ENCODE data around the gene ARFGEF3.

GRCh38 chr6:138290423-138290962 lies 128.8 kb downstream of the ARFGEF3 start:
- TF ChIP-seq POLR2A (IDR thresholded peaks at IDR 0.05) = no peak
- no peak for TF ChIP-seq CTCF (IDR thresholded peaks at IDR 0.05)
- no peak for TF ChIP-seq POLR2AphosphoS5 (IDR thresholded peaks at IDR 0.05)
